WTC11 (cell line): ENCODE results near the gene RFPL1. TPM values are rescaled to one million over a fixed set of nuclear protein-coding genes. Genes with fewer than 3 reads are reported as not detected.

Experiments used
- ATAC-seq: fragments of 200-7000 bp; cut with Tn5 transposase; 2 replicates; pipeline ENCODE4 v1.10.0; 2021; ENCODE audit warnings: mild to moderate bottlenecking, moderate library complexity
- CTCF ChIA-PET: fragments of 300-600 bp; sonication (Branson Sonifier 250); formaldehyde crosslinking; loops from one replicate; lab custom pipeline; 2021; ENCODE audit warnings: antibody characterized with exemption; lab: Charles Lee
- POLR2A ChIA-PET: fragments of 350-600 bp; sonication (Branson Sonifier 250); formaldehyde crosslinking; loops from one replicate; lab custom pipeline; 2021; ENCODE audit warnings: antibody characterized with exemption; lab: Charles Lee
- DNase-seq: peaks from one replicate; pipeline ENCODE4 v3.0.0; 2021; ENCODE audit warnings: low spot score
- H3K27ac Mint-ChIP-seq: 2 replicates; pipeline ENCODE4 v1.8.0; 2021; ENCODE audit warnings: mixed read lengths
- H3K27me3 Mint-ChIP-seq: 2 replicates; pipeline ENCODE4 v1.8.0; 2021; ENCODE audit warnings: low read depth, mild to moderate bottlenecking, moderate library complexity, mixed read lengths
- H3K36me3 Mint-ChIP-seq: 2 replicates; pipeline ENCODE4 v1.8.0; 2021; ENCODE audit warnings: mixed read lengths
- H3K4me1 Mint-ChIP-seq: 2 replicates; pipeline ENCODE4 v1.8.0; 2022; ENCODE audit warnings: mixed read lengths
- H3K4me3 Mint-ChIP-seq: 2 replicates; pipeline ENCODE4 v1.8.0; 2021; ENCODE audit warnings: mild to moderate bottlenecking, moderate library complexity, mixed read lengths
- H3K9me3 Mint-ChIP-seq: 2 replicates; pipeline ENCODE4 v1.8.0; 2021; ENCODE audit warnings: mixed read lengths
- AFF4 ChIP-seq: sonication (generic); formaldehyde crosslinking; IDR thresholded peaks from 2 replicates; pipeline ENCODE4 v1.8.1; 2023; ENCODE audit warnings: mild to moderate bottlenecking, missing genetic modification reagents, borderline replicate concordance
- CREM ChIP-seq: sonication (generic); formaldehyde crosslinking; IDR thresholded peaks from 2 replicates; pipeline ENCODE4 v1.8.1; 2022; ENCODE audit warnings: mild to moderate bottlenecking, missing genetic modification reagents, moderate library complexity
- ELF4 ChIP-seq: sonication (generic); formaldehyde crosslinking; IDR thresholded peaks from 2 replicates; pipeline ENCODE4 v1.8.1; 2022; ENCODE audit warnings: low read depth, mild to moderate bottlenecking, moderate library complexity, missing genetic modification reagents
- ESRRA ChIP-seq: sonication (generic); formaldehyde crosslinking; IDR thresholded peaks from 2 replicates; pipeline ENCODE4 v1.8.1; 2022; ENCODE audit warnings: mild to moderate bottlenecking, missing genetic modification reagents, borderline replicate concordance
- ETV6 ChIP-seq: sonication (generic); formaldehyde crosslinking; IDR thresholded peaks from 2 replicates; pipeline ENCODE4 v1.8.1; 2022; ENCODE audit warnings: mild to moderate bottlenecking, missing genetic modification reagents
- FOXJ3 ChIP-seq: sonication (generic); formaldehyde crosslinking; IDR thresholded peaks from 2 replicates; pipeline ENCODE4 v1.9.0; 2021; ENCODE audit warnings: missing genetic modification reagents, mild to moderate bottlenecking, borderline replicate concordance
- IRF2 ChIP-seq: sonication (generic); formaldehyde crosslinking; IDR thresholded peaks from 2 replicates; pipeline ENCODE4 v1.8.0; 2022; ENCODE audit warnings: low read depth, missing genetic modification reagents, borderline replicate concordance
- KAT7 ChIP-seq: sonication (generic); formaldehyde crosslinking; IDR thresholded peaks from 2 replicates; pipeline ENCODE4 v1.8.1; 2023; ENCODE audit warnings: missing genetic modification reagents, mild to moderate bottlenecking, borderline replicate concordance
- MYBL2 ChIP-seq: sonication (generic); formaldehyde crosslinking; IDR thresholded peaks from 2 replicates; pipeline ENCODE4 v1.8.1; 2023; ENCODE audit warnings: mild to moderate bottlenecking, moderate library complexity, missing genetic modification reagents
- NFATC4 ChIP-seq: fragments of 250-450 bp; sonication (Bioruptor Pico); IDR thresholded peaks from 2 replicates; pipeline ENCODE4 v1.9.0; 2021; ENCODE audit warnings: mild to moderate bottlenecking
- NFYB ChIP-seq: sonication (generic); formaldehyde crosslinking; conservative IDR thresholded peaks from 2 replicates; pipeline ENCODE4 v1.8.0; 2022; ENCODE audit warnings: low read depth, missing genetic modification reagents
- NR1H2 ChIP-seq: sonication (generic); formaldehyde crosslinking; IDR thresholded peaks from 2 replicates; pipeline ENCODE4 v1.9.0; 2021; ENCODE audit warnings: mild to moderate bottlenecking, moderate library complexity, missing genetic modification reagents
- PRRX2 ChIP-seq: fragments of 250-450 bp; sonication (Bioruptor Pico); IDR thresholded peaks from 2 replicates; pipeline ENCODE4 v1.8.0; 2021; ENCODE audit warnings: mild to moderate bottlenecking
- TCF7 ChIP-seq: sonication (generic); formaldehyde crosslinking; IDR thresholded peaks from 2 replicates; pipeline ENCODE4 v1.8.0; 2022; ENCODE audit warnings: mild to moderate bottlenecking, low read depth, missing genetic modification reagents, moderate library complexity
- TP53 ChIP-seq: sonication (generic); formaldehyde crosslinking; IDR thresholded peaks from 2 replicates; pipeline ENCODE4 v1.8.1; 2023; ENCODE audit warnings: mild to moderate bottlenecking, missing genetic modification reagents
- USF2 ChIP-seq: sonication (generic); formaldehyde crosslinking; IDR thresholded peaks from 2 replicates; pipeline ENCODE4 v1.8.1; 2023; ENCODE audit warnings: mild to moderate bottlenecking, missing genetic modification reagents, moderate library complexity
- ZMAT4 ChIP-seq: fragments of 250-450 bp; sonication (Bioruptor Pico); IDR thresholded peaks from 2 replicates; pipeline ENCODE4 v1.9.0; 2021; ENCODE audit warnings: mild to moderate bottlenecking
- ZNF219 ChIP-seq: sonication (generic); formaldehyde crosslinking; IDR thresholded peaks from 2 replicates; pipeline ENCODE4 v1.8.0; 2023; ENCODE audit warnings: missing genetic modification reagents, mild to moderate bottlenecking, borderline replicate concordance
- total RNA-seq: library from RNA; stranded (reverse); gene quantifications from 3 replicates; pipeline ENCODE4 v1.2.3, GENCODE V29; 2021
- TF ChIP-seq, protein P1 (sequence below): sonication (generic); formaldehyde crosslinking; IDR thresholded peaks from 2 replicates; pipeline ENCODE4 v1.8.0; 2022; ENCODE audit warnings: mild to moderate bottlenecking, missing genetic modification reagents
- TF ChIP-seq, protein P2 (sequence below): fragments of 200-600 bp; IDR thresholded peaks from 2 replicates; pipeline ENCODE4 v1.8.0; 2022; ENCODE audit warnings: antibody characterized with exemption
- TF ChIP-seq, protein P3 (sequence below): sonication (generic); formaldehyde crosslinking; IDR thresholded peaks from 2 replicates; pipeline ENCODE4 v1.8.1; 2023; ENCODE audit warnings: mild to moderate bottlenecking, missing genetic modification reagents
- TF ChIP-seq, protein P4 (sequence below): sonication (generic); formaldehyde crosslinking; conservative IDR thresholded peaks from 2 replicates; pipeline ENCODE4 v1.8.1; 2022; ENCODE audit warnings: mild to moderate bottlenecking, missing genetic modification reagents

The RFPL1 gene
- total RNA-seq, 1 experiment from 2014 or later, result not detected

GRCh38 chr22:29456211-29456671 lies 17.9 kb downstream of the RFPL1 start:
- no peaks in the 10 kb centered on the region for H3K36me3 Mint-ChIP-seq
- no peak overlapping the region for H3K4me3 Mint-ChIP-seq
- no peak for DNase-seq
- H3K27me3 Mint-ChIP-seq, result no peaks in the 10 kb centered on the region
- peak; percentile 20; the same call in 1 of the 2 replicates for ATAC-seq
- H3K4me1 Mint-ChIP-seq, result peaks cover 5% of the 10 kb centered on the region; the same call in 1 of the 2 replicates
- H3K9me3 Mint-ChIP-seq, result no peaks in the 10 kb centered on the region
- CTCF ChIA-PET, result interaction anchor here (1.6 kb wide), 1 partner anchor 61 kb away, joined by 3 read pairs; no protein-coding TSS in a partner anchor
- H3K27ac Mint-ChIP-seq, result no peak overlapping the region
- TF ChIP-seq USF2 (CRISPR knock-in tag) (no peak), TCF7 (CRISPR knock-in tag) (no peak), CREM (no peak), NFYB (CRISPR knock-in tag) (no peak), KAT7 (CRISPR knock-in tag) (no peak), NR1H2 (no peak), AFF4 (CRISPR knock-in tag) (no peak)
- TF ChIP-seq, protein P1, sequence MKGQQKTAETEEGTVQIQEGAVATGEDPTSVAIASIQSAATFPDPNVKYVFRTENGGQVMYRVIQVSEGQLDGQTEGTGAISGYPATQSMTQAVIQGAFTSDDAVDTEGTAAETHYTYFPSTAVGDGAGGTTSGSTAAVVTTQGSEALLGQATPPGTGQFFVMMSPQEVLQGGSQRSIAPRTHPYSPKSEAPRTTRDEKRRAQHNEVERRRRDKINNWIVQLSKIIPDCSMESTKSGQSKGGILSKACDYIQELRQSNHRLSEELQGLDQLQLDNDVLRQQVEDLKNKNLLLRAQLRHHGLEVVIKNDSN (CRISPR knock-in tag), result no peak
- TF ChIP-seq, protein P2, sequence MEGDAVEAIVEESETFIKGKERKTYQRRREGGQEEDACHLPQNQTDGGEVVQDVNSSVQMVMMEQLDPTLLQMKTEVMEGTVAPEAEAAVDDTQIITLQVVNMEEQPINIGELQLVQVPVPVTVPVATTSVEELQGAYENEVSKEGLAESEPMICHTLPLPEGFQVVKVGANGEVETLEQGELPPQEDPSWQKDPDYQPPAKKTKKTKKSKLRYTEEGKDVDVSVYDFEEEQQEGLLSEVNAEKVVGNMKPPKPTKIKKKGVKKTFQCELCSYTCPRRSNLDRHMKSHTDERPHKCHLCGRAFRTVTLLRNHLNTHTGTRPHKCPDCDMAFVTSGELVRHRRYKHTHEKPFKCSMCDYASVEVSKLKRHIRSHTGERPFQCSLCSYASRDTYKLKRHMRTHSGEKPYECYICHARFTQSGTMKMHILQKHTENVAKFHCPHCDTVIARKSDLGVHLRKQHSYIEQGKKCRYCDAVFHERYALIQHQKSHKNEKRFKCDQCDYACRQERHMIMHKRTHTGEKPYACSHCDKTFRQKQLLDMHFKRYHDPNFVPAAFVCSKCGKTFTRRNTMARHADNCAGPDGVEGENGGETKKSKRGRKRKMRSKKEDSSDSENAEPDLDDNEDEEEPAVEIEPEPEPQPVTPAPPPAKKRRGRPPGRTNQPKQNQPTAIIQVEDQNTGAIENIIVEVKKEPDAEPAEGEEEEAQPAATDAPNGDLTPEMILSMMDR, result no peak
- POLR2A ChIA-PET, result interaction anchor here (0.6 kb wide), 1 partner anchor 86 kb away, joined by 4 read pairs; no protein-coding TSS in a partner anchor

DNA sequence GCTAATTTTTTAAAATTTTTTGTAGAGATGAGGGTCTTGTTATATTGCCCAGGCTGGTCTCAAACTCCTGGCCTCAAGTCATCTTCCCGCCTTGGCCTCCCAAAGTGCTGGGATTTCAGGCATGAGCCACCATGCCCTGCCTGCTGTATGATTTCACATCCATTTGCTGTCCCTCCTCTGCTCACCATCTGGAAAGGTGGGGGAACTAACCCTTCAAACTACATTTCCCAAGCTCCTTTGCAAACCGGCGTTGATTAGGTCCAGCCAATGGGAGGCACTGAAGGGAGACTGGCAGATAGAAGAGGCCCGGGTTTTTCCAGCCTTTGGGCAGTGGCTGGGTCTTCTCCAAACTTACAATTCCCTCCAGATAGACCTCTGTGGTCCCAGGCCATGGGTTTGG lies 19.3 kb downstream of the RFPL1 start:
- peaks cover 5% of the 10 kb centered on the region; the same call in 1 of the 2 replicates for H3K4me1 Mint-ChIP-seq
- DNase-seq, result peak; percentile 67
- peak; percentile 96 for ATAC-seq
- CTCF ChIA-PET, result interaction anchor here (0.7 to 1.7 kb wide), 8 partner anchors 10 to 145 kb away, joined by 3 to 17 read pairs (median 4); no protein-coding TSS in a partner anchor
- POLR2A ChIA-PET, result no interaction called here
- no peaks in the 10 kb centered on the region for H3K36me3 Mint-ChIP-seq
- no peak overlapping the region for H3K4me3 Mint-ChIP-seq
- peak; percentile 46 for TF ChIP-seq NFYB (CRISPR knock-in tag)
- TF ChIP-seq, protein P3, sequence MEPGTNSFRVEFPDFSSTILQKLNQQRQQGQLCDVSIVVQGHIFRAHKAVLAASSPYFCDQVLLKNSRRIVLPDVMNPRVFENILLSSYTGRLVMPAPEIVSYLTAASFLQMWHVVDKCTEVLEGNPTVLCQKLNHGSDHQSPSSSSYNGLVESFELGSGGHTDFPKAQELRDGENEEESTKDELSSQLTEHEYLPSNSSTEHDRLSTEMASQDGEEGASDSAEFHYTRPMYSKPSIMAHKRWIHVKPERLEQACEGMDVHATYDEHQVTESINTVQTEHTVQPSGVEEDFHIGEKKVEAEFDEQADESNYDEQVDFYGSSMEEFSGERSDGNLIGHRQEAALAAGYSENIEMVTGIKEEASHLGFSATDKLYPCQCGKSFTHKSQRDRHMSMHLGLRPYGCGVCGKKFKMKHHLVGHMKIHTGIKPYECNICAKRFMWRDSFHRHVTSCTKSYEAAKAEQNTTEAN (CRISPR knock-in tag), result no peak
- H3K9me3 Mint-ChIP-seq, result no peaks in the 10 kb centered on the region
- no peak overlapping the region for H3K27ac Mint-ChIP-seq
- no peaks in the 10 kb centered on the region for H3K27me3 Mint-ChIP-seq

DNA sequence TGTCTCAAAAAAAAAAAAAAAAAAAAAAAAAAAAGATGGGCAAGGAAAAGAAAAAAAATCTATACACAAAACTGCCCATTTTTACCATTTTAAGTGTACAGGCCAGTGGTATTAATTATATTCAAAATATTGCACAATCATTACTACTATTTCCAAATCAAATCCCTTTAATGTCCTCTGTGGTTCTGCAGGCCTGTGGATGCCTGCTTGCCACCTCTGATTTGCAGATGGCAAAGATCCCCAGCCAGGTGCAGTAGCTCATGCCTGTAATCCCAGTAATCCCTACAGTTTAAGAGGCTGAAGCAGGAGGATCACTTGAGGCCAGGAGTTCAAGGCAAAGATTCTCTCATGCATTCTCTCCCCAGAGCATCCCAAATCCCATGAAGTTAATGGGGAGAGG lies 20.2 kb downstream of the RFPL1 start:
- POLR2A ChIA-PET, result no interaction called here
- Mint-ChIP-seq H3K9me3 (no peaks in the 10 kb centered on the region), H3K4me1 (peaks cover 5% of the 10 kb centered on the region), H3K27ac (no peak overlapping the region), H3K27me3 (no peaks in the 10 kb centered on the region), H3K4me3 (no peak overlapping the region), H3K36me3 (no peaks in the 10 kb centered on the region)
- no peak for DNase-seq
- ATAC-seq, result no peak
- CTCF ChIA-PET, result interaction anchor here (1.7 kb wide), 1 partner anchor 11 kb away, joined by 17 read pairs; no protein-coding TSS in a partner anchor
- no peak for TF ChIP-seq ZNF219 (CRISPR knock-in tag)
- TF ChIP-seq NFYB (CRISPR knock-in tag), result no peak
- TF ChIP-seq ELF4, result no peak
- TF ChIP-seq TP53 (CRISPR knock-in tag), result no peak
- no peak for TF ChIP-seq MYBL2 (CRISPR knock-in tag)
- TF ChIP-seq NFATC4 (CRISPR knock-in tag), result no peak
- no peak for TF ChIP-seq FOXJ3 (CRISPR knock-in tag)
- no peak for TF ChIP-seq IRF2
- TF ChIP-seq, protein P4, sequence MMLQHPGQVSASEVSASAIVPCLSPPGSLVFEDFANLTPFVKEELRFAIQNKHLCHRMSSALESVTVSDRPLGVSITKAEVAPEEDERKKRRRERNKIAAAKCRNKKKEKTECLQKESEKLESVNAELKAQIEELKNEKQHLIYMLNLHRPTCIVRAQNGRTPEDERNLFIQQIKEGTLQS, result no peak
- no peak for TF ChIP-seq PRRX2 (CRISPR knock-in tag)
- no peak for TF ChIP-seq ESRRA (CRISPR knock-in tag)
- no peak for TF ChIP-seq ETV6 (CRISPR knock-in tag)
- TF ChIP-seq, protein P1 (CRISPR knock-in tag), result no peak
- TF ChIP-seq ZMAT4, result no peak
